ENCODE measurements around the gene DNAAF3.
A peak's percentile ranks its signal among the peaks of the same experiment; 100 is the strongest.

The DNAAF3 gene

GRCh38 chr19:55152017-55152416 lies 14.4 kb downstream of the DNAAF3 start:
- DNase-seq: no peak

- DNase-seq: no peak
These were observed 17.1 kb downstream of the DNAAF3 start, which contains the start of gene TNNT1 for GRCh38 chr19:55149078-55150003. TSS of gene TNNT1 (minus strand) at chr19:55149206. CDS start at chr19:55147157, 2,049 bp downstream.

GRCh38 chr19:55147545-55148251 lies 18.7 kb downstream of the DNAAF3 start:
- no peak for DNase-seq

GRCh38 chr19:55146705-55147273 lies 19.6 kb downstream of the DNAAF3 start:
- DNase-seq: no peak

GRCh38 chr19:55146078-55146704 lies 20.2 kb downstream of the DNAAF3 start:
- no peak for DNase-seq

GRCh38 chr19:55145232-55145631 lies 21.2 kb downstream of the DNAAF3 start:
- DNase-seq: no peak

- no peak for DNase-seq
These were observed 24.7 kb downstream of the DNAAF3 start for GRCh38 chr19:55141696-55142095.

- no peak for DNase-seq
These were observed 28.5 kb downstream of the DNAAF3 start for GRCh38 chr19:55137915-55138314.

GRCh38 chr19:55136399-55137102 lies 29.9 kb downstream of the DNAAF3 start:
- DNase-seq: no peak

- DNase-seq: no peak
These were observed 31.7 kb downstream of the DNAAF3 start for GRCh38 chr19:55134736-55135135.

GRCh38 chr19:55133639-55134444 lies 32.6 kb downstream of the DNAAF3 start:
- no peak for DNase-seq

- no peak for DNase-seq
These were observed 33.8 kb downstream of the DNAAF3 start for GRCh38 chr19:55132453-55133129.

GRCh38 chr19:55131421-55131820 lies 35.0 kb downstream of the DNAAF3 start:
- no peak for DNase-seq

- DNase-seq: no peak
These were observed 47.4 kb downstream of the DNAAF3 start for GRCh38 chr19:55119053-55119452.

GRCh38 chr19:55118401-55118991 lies 47.9 kb downstream of the DNAAF3 start:
- DNase-seq: peak; percentile 29

GRCh38 chr19:55117663-55118391 lies 48.6 kb downstream of the DNAAF3 start:
- DNase-seq: peak; percentile 97

GRCh38 chr19:55116859-55117662 lies 49.4 kb downstream of the DNAAF3 start, which contains the start of gene PPP1R12C:
TSS of gene PPP1R12C (minus strand) at chr19:55117637. CDS start at chr19:55117543, 94 bp downstream.
- peak; percentile 17 for DNase-seq

- DNase-seq: peak; percentile 63
These were observed 50.1 kb downstream of the DNAAF3 start for GRCh38 chr19:55116232-55116858.

Data from stimulated activated CD4-positive, alpha-beta T cell treated with anti-CD3 and anti-CD28 coated beads, Interleukin-1b, Interleukin-23, amount 100 ng/mL, for 48 hours (primary cell).